Measurements from ENCODE around the gene PARP1. TPM values are rescaled to one million over a fixed set of nuclear protein-coding genes. Genes with fewer than 3 reads are reported as not detected.

PARP1 gene
- total and polyA plus RNA-seq, 12 donors = 15.3 to 150 (median 70.6) TPM

DNA sequence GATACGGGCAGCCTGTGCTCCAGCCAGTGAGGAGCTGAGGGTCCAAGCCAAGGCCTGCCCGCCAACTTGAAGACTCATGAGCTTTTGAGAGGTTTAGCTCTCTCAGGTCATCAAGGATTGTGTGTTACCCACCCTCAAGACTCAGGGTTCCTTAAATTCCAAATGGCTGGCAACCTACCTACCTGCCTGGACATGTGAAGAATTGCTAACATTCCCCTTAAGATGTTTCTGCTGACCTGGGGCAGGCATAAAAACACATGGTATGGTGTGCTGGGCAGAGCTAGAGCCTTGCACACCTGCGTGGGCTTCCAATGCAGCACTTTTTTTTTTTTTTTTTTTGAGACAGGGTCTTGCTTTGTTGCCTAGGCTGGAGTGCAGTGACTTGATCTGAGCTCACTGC lies 17.2 kb downstream of the PARP1 start:
- Histone ChIP-seq H3K27ac (no peak overlapping the region), H3K9me3 (replicated peaks in 1 of 3) (no peaks in the 10 kb centered on the region), H3K36me3 (replicated peaks in 1 of 2) (peaks cover 0 to 64% of the 10 kb centered on the region in 2 donors), H3K4me3 (no peak overlapping the region), H3K27me3 (no peaks in the 10 kb centered on the region), H3K4me1 (replicated peaks in 1 of 2) (no peaks in the 10 kb centered on the region)
- no peak for DNase-seq
- no peak for TF ChIP-seq CTCF (IDR thresholded peaks at IDR 0.05)
- no peak for TF ChIP-seq POLR2A (IDR thresholded peaks at IDR 0.05)
- intact Hi-C loops (cut with DNase I) = no loop called here
- WGBS, 4 donors = 87 to 100% (median 100%) methylated on average over 1 to 3 of the region's 3 CpGs

- Histone ChIP-seq H3K4me3 (no peak overlapping the region), H3K36me3 (replicated peaks in 1 of 2) (peaks cover 0 to 90% of the 10 kb centered on the region in 2 donors), H3K4me1 (replicated peaks in 1 of 2) (no peaks in the 10 kb centered on the region), H3K27me3 (no peaks in the 10 kb centered on the region), H3K9me3 (replicated peaks in 1 of 3) (no peaks in the 10 kb centered on the region), H3K27ac (no peak overlapping the region)
- TF ChIP-seq POLR2A (IDR thresholded peaks at IDR 0.05) (no peak), CTCF (IDR thresholded peaks at IDR 0.05) (no peak)
- no peak for DNase-seq
- WGBS, 4 donors = 87 to 100% (median 96%) methylated on average over 1 of the region's 1 CpG
- intact Hi-C loops (cut with DNase I) = no loop called here
Measured at GRCh38 chr1:226388131-226388530, 19.8 kb downstream of the PARP1 start.

- no peak for DNase-seq
- no peaks in the 10 kb centered on the region for H3K4me1 ChIP-seq (replicated peaks in 1 of 2)
- H3K36me3 ChIP-seq (replicated peaks in 1 of 2) = peaks cover 0 to 100% of the 10 kb centered on the region in 2 donors
- no peaks in the 10 kb centered on the region for H3K9me3 ChIP-seq (replicated peaks in 1 of 3)
- 91 to 96% (median 94%) methylated on average over 11 of the region's 11 CpGs for WGBS, 4 donors
- no peak overlapping the region for H3K4me3 ChIP-seq
- H3K27ac ChIP-seq = no peak overlapping the region
- H3K27me3 ChIP-seq = no peaks in the 10 kb centered on the region
- TF ChIP-seq POLR2A (IDR thresholded peaks at IDR 0.05) (no peak), CTCF (IDR thresholded peaks at IDR 0.05) (no peak)
- intact Hi-C loops (cut with DNase I) = no loop called here
Measured at GRCh38 chr1:226384717-226385116, 23.2 kb downstream of the PARP1 start.

DNA sequence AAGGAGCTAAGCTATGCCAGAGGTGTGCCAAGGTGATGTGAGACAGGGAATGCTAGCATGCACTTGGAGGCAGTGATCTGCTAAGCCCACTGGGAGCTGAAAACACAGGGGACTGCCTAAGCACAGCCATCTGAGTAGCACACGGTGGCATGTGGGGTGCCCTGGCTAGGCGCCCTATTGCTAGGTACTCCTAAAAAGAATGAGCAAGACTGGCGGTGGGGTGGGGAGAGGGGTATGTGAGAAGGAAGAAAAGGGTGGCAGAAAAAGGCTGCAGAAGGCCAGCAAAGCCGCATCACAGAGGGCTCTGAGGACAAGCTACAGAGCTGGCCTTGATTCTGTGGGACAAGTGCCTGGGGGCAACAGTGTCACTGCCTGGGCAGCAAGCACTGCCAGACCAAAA lies 23.9 kb downstream of the PARP1 start:
- no peak for DNase-seq
- 92 to 95% (median 93%) methylated on average over 4 of the region's 4 CpGs for WGBS, 4 donors
- TF ChIP-seq POLR2A (IDR thresholded peaks at IDR 0.05) = no peak
- no peak for TF ChIP-seq CTCF (IDR thresholded peaks at IDR 0.05)
- intact Hi-C loops (cut with DNase I) = no loop called here
- Histone ChIP-seq H3K9me3 (replicated peaks in 1 of 3) (no peaks in the 10 kb centered on the region), H3K27me3 (no peaks in the 10 kb centered on the region), H3K36me3 (replicated peaks in 1 of 2) (peaks cover 0 to 100% of the 10 kb centered on the region in 2 donors), H3K4me3 (no peak overlapping the region), H3K4me1 (replicated peaks in 1 of 2) (no peaks in the 10 kb centered on the region), H3K27ac (no peak overlapping the region)
